GM12878 (cell line): ENCODE results near the gene ADK. TPM values are rescaled to one million over a fixed set of nuclear protein-coding genes. Genes with fewer than 3 reads are reported as not detected.

Experiments
- ATAC-seq: fragments of 200-7000 bp; cut with Tn5 transposase; 3 replicates; pipeline ENCODE4 v1.9.1; 2020; ENCODE audit warnings: mild to moderate bottlenecking, moderate library complexity
- BruUV-seq: library from RNA; stranded (reverse); fragments of 400-500 nt; replicated peaks from 2 replicates; lab custom pipeline; 2021; lab: Mats Ljungman, UMichigan
- CTCF ChIA-PET: fragments of 300-600 bp; sonication (Branson Sonifier 250); formaldehyde crosslinking; extraction: SDS; loops from one replicate; lab custom pipeline; 2021; ENCODE audit warnings: inconsistent platforms; lab: Yijun Ruan, JAX
- POLR2A ChIA-PET: fragments of 350-600 bp; formaldehyde crosslinking; extraction: SDS; loops from one replicate; lab custom pipeline; 2021; ENCODE audit warnings: inconsistent platforms; lab: Charles Lee
- RAD21 ChIA-PET: fragments of 300-600 bp; sonication (Branson Sonifier 250); formaldehyde crosslinking; loops from one replicate; lab custom pipeline; 2023; ENCODE audit warnings: antibody characterized with exemption; ENCODE audit not compliant: unreplicated experiment; lab: Charles Lee
- SMC1A ChIA-PET: fragments of 300-600 bp; sonication (Branson Sonifier 250); formaldehyde crosslinking; loops from one replicate; lab custom pipeline; 2023; ENCODE audit not compliant: unreplicated experiment, uncharacterized antibody; lab: Charles Lee
- DNase-seq: peaks from one replicate; pipeline ENCODE4 v3.0.0-alpha.2; 2011; ENCODE audit warnings: low read depth, low spot score
- FAIRE-seq: peaks from 3 replicates; lab custom pipeline; 2011; peaks lifted over from hg19 to GRCh38; lab: Jason Lieb, UNC
- H2AFZ ChIP-seq: 2 replicates; pipeline ENCODE4 v1.6.0; 2011; ENCODE audit warnings: low read depth, low read length, control low read depth; ENCODE audit not compliant: control insufficient read depth
- H3K27ac ChIP-seq: 2 replicates; pipeline ENCODE4 v1.5.1; 2011; ENCODE audit warnings: control low read depth; ENCODE audit not compliant: control insufficient read depth, insufficient read depth
- H3K27me3 ChIP-seq, 2 experiments: replicated peaks in 1 of 2; 2 replicates each; pipeline versions ENCODE4 v1.6.0 to v1.6.1; 2011; ENCODE audit warnings: low read length in 1 of 2; ENCODE audit not compliant: control insufficient read depth in 2 of 2, insufficient read depth in 2 of 2
- H3K36me3 ChIP-seq, 2 experiments: 2 replicates each; pipeline ENCODE4 v1.5.1; 2011; ENCODE audit warnings: low read length in 1 of 2; ENCODE audit not compliant: control insufficient read depth in 2 of 2, insufficient read depth in 2 of 2
- H3K4me1 ChIP-seq: 2 replicates; pipeline ENCODE4 v1.6.1; 2011; ENCODE audit warnings: mild to moderate bottlenecking, low read length, moderate library complexity, mixed read lengths; ENCODE audit not compliant: control insufficient read depth, insufficient read depth
- H3K4me2 ChIP-seq: 2 replicates; pipeline ENCODE4 v1.6.0; 2011; ENCODE audit warnings: control low read depth; ENCODE audit not compliant: control insufficient read depth, insufficient read depth
- H3K4me3 ChIP-seq: fragments of 200-600 bp; sonication (generic); 2 replicates; pipeline ENCODE4 v1.5.1; 2016
- H3K79me2 ChIP-seq: 2 replicates; pipeline ENCODE4 v1.6.0; 2011; ENCODE audit warnings: low read length; ENCODE audit not compliant: control insufficient read depth, insufficient read depth
- H3K9ac ChIP-seq: 2 replicates; pipeline ENCODE4 v1.8.0; 2011; ENCODE audit warnings: low read length, control low read depth, mixed read lengths; ENCODE audit not compliant: control insufficient read depth, insufficient read depth
- H3K9me3 ChIP-seq: replicated peaks from 3 replicates; pipeline ENCODE4 v1.5.1; 2011; ENCODE audit warnings: mild to moderate bottlenecking, low read length; ENCODE audit not compliant: control insufficient read depth, insufficient read depth
- H4K20me1 ChIP-seq: 2 replicates; pipeline ENCODE4 v1.6.0; 2011; ENCODE audit not compliant: control insufficient read depth, insufficient read depth
- ATF7 ChIP-seq: fragments of 450-650 bp; IDR thresholded peaks from 2 replicates; pipeline ENCODE4 v1.6.1; 2016; ENCODE audit warnings: low read depth, mild to moderate bottlenecking
- BACH1 ChIP-seq: fragments of 450-650 bp; IDR thresholded peaks from 2 replicates; pipeline ENCODE4 v1.6.1; 2017; ENCODE audit warnings: mild to moderate bottlenecking, borderline replicate concordance
- MYC ChIP-seq: IDR thresholded peaks from 2 replicates; pipeline ENCODE4 v1.6.1; 2011; ENCODE audit warnings: mild to moderate bottlenecking, low read length, moderate library complexity, inconsistent platforms; ENCODE audit not compliant: insufficient read depth, insufficient replicate concordance, insufficient read length, severe bottlenecking
- PAX5 ChIP-seq: IDR thresholded peaks from 2 replicates; pipeline ENCODE4 v1.6.1; 2011; ENCODE audit warnings: low read depth, low read length, borderline replicate concordance
- PML ChIP-seq: IDR thresholded peaks from 2 replicates; pipeline ENCODE4 v1.6.1; 2012; ENCODE audit warnings: low read length, inconsistent platforms
- TBL1XR1 ChIP-seq: IDR thresholded peaks from 2 replicates; pipeline ENCODE4 v1.6.1; 2012; ENCODE audit warnings: low read depth, low read length, improper control_type of control experiment
- ZNF384 ChIP-seq: IDR thresholded peaks from 2 replicates; pipeline ENCODE4 v1.6.1; 2012; ENCODE audit warnings: low read depth, mild to moderate bottlenecking, low read length, improper control_type of control experiment, borderline replicate concordance
- WGBS: methylation state at CpG from one replicate; pipeline ENCODE4 v1.1.6; 2016; ENCODE audit warnings: low lambda C conversion rate; ENCODE audit not compliant: insufficient replicate concordance, insufficient coverage; ENCODE audit errors: missing lambda C conversion rate; 5-methylcytosine and 5-hydroxymethylcytosine counted together
- in situ Hi-C: fragments of 300-500 bp; cut with MboI; formaldehyde crosslinking; loops from 9 replicates; pipeline ENCODE4 v1.14.3; 2018; ENCODE audit warnings: mixed read lengths
- intact Hi-C: fragments of 100-400 bp; cut with micrococcal nuclease; formaldehyde crosslinking; loops from one replicate; pipeline ENCODE4 v1.14.2; 2022; ENCODE audit not compliant: unreplicated experiment
- polyA plus RNA-seq, 11 experiments: library from polyadenylated mRNA; depleted of rRNA in 4 of 11; unstranded in 6 of 11; stranded (reverse) in 5 of 11; fragments of >200 nt; fragmentation: Nextera tagmentation in 4 of 11; fragmentation: Illumina TruSeq in 1 of 11; extraction: Ambion mirVana in 4 of 11; extraction: Trizol in 1 of 11; gene quantifications; 1 replicate in 1 of 11; 2 replicates in 10 of 11; pipeline versions ENCODE4 v1.2.1 to v1.2.3, GENCODE V29; 2011 to 2016; ENCODE audit warnings: inconsistent platforms in 2 of 11, missing spikeins in 2 of 11, low read depth in 1 of 11
- total RNA-seq, 4 experiments: library from RNA; depleted of rRNA in 3 of 4; stranded (reverse); fragments of >200 nt in 3 of 4; fragmentation: Illumina TruSeq in 1 of 4; extraction: Trizol in 1 of 4; gene quantifications; 2 replicates each; pipeline versions ENCODE4 v1.2.1 to v1.2.3, GENCODE V29; 2013 to 2021
- TF ChIP-seq, protein P1 (sequence below), 3 experiments: IDR thresholded peaks in 2 of 3; conservative IDR thresholded peaks in 1 of 3; 2 replicates each; pipeline ENCODE4 v1.5.1; 2011; ENCODE audit warnings: low read depth in 3 of 3, low read length in 3 of 3, mild to moderate bottlenecking in 3 of 3, control low read depth in 2 of 3, moderate library complexity in 2 of 3, inconsistent platforms in 1 of 3, mixed read lengths in 1 of 3; ENCODE audit not compliant: control insufficient read depth in 2 of 3, insufficient read depth in 1 of 3; ENCODE audit errors: extremely low read depth in 1 of 3
- TF ChIP-seq, protein P2 (sequence below): fragments of 450-650 bp; IDR thresholded peaks from 2 replicates; pipeline ENCODE4 v1.6.1; 2017; ENCODE audit warnings: mild to moderate bottlenecking, moderate library complexity
- TF ChIP-seq, protein P3 (sequence below): IDR thresholded peaks from 2 replicates; pipeline ENCODE4 v1.6.1; 2012; ENCODE audit warnings: mild to moderate bottlenecking, low read depth, low read length
- TF ChIP-seq, protein P4 (sequence below): IDR thresholded peaks from 2 replicates; pipeline ENCODE4 v1.6.1; 2011; ENCODE audit warnings: borderline replicate concordance, low read depth, mild to moderate bottlenecking, moderate library complexity, mixed read lengths, low read length; ENCODE audit not compliant: insufficient read depth; ENCODE audit errors: extremely low read length

The ADK gene
- total and polyA plus RNA-seq, 10 of the 15 experiments (the other 5 are each of a cell fraction or from before 2014, with no cell fraction given), result 42.0 to 151 (median 81.6) TPM

DNA sequence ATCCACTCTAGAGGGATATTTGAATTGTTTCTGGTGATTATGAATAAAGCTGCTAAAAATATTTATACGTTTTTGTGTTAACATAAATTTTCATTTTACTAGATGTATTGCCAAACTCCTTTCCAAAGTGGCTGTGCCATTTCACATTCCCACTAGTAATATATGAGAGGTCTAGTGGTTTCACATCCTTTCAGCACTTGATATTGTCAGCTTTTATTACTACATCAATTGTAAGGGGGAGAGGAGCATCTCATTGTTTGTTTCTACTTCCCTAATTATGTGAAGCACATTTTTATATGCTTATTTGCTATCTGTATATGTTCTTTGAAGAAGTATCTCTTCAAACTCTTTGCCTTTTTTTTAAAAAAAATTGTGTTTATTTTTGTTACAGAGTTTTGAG lies 184.5 kb downstream of the ADK start:
- H3K79me2 ChIP-seq, result no peaks in the 10 kb centered on the region

More for the DNA sequence above, 184.5 kb downstream of the ADK start:
- H3K4me3 ChIP-seq, result no peak overlapping the region
- no peak overlapping the region for H3K4me2 ChIP-seq
- in situ Hi-C loops, result no loop called here
- H3K36me3 ChIP-seq, result peaks cover 0 to 2% of the 10 kb centered on the region in 2 experiments; a peak in 1 of 4 replicates
- ATAC-seq (no peak), FAIRE-seq (no peak), DNase-seq (no peak)
- CTCF ChIA-PET, result interaction anchor here (1.1 kb wide), 1 partner anchor 29 kb away, joined by 3 read pairs; no protein-coding TSS in a partner anchor
- H3K9ac ChIP-seq, result no peak overlapping the region
- H3K4me1 ChIP-seq, result no peaks in the 10 kb centered on the region
- no peaks in the 10 kb centered on the region for H4K20me1 ChIP-seq
- BruUV-seq, result no TSS peak
- WGBS, result 48% methylated on average over 1 of the region's 1 CpG
- POLR2A ChIA-PET, result no interaction called here
- H2AFZ ChIP-seq, result no peak overlapping the region
- SMC1A ChIA-PET, result interaction anchor here (1.5 kb wide), 1 partner anchor 11 kb away, joined by 4 read pairs; no protein-coding TSS in a partner anchor
- intact Hi-C loops, result no loop called here
- H3K9me3 ChIP-seq, result no peaks in the 10 kb centered on the region; the same call in 2 of the 3 replicates
- RAD21 ChIA-PET, result no interaction called here
- no peak for TF ChIP-seq PAX5
- no peak for TF ChIP-seq TBL1XR1
- no peak for TF ChIP-seq ZNF384
- TF ChIP-seq ATF7, result no peak
- TF ChIP-seq, protein P1, sequence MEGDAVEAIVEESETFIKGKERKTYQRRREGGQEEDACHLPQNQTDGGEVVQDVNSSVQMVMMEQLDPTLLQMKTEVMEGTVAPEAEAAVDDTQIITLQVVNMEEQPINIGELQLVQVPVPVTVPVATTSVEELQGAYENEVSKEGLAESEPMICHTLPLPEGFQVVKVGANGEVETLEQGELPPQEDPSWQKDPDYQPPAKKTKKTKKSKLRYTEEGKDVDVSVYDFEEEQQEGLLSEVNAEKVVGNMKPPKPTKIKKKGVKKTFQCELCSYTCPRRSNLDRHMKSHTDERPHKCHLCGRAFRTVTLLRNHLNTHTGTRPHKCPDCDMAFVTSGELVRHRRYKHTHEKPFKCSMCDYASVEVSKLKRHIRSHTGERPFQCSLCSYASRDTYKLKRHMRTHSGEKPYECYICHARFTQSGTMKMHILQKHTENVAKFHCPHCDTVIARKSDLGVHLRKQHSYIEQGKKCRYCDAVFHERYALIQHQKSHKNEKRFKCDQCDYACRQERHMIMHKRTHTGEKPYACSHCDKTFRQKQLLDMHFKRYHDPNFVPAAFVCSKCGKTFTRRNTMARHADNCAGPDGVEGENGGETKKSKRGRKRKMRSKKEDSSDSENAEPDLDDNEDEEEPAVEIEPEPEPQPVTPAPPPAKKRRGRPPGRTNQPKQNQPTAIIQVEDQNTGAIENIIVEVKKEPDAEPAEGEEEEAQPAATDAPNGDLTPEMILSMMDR (IDR thresholded peaks at IDR 0.05 in 2 of 3, conservative IDR thresholded peaks at IDR 0.05 in 1 of 3; ENCODE audit: control insufficient read depth in 2 of 3, extremely low read depth in 1 of 3, insufficient read depth in 1 of 3, low read depth in 3 of 3, low read length in 3 of 3), result no peak
- TF ChIP-seq, protein P2, sequence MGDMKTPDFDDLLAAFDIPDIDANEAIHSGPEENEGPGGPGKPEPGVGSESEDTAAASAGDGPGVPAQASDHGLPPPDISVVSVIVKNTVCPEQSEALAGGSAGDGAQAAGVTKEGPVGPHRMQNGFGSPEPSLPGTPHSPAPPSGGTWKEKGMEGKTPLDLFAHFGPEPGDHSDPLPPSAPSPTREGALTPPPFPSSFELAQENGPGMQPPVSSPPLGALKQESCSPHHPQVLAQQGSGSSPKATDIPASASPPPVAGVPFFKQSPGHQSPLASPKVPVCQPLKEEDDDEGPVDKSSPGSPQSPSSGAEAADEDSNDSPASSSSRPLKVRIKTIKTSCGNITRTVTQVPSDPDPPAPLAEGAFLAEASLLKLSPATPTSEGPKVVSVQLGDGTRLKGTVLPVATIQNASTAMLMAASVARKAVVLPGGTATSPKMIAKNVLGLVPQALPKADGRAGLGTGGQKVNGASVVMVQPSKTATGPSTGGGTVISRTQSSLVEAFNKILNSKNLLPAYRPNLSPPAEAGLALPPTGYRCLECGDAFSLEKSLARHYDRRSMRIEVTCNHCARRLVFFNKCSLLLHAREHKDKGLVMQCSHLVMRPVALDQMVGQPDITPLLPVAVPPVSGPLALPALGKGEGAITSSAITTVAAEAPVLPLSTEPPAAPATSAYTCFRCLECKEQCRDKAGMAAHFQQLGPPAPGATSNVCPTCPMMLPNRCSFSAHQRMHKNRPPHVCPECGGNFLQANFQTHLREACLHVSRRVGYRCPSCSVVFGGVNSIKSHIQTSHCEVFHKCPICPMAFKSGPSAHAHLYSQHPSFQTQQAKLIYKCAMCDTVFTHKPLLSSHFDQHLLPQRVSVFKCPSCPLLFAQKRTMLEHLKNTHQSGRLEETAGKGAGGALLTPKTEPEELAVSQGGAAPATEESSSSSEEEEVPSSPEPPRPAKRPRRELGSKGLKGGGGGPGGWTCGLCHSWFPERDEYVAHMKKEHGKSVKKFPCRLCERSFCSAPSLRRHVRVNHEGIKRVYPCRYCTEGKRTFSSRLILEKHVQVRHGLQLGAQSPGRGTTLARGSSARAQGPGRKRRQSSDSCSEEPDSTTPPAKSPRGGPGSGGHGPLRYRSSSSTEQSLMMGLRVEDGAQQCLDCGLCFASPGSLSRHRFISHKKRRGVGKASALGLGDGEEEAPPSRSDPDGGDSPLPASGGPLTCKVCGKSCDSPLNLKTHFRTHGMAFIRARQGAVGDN, result no peak
- TF ChIP-seq, protein P3, sequence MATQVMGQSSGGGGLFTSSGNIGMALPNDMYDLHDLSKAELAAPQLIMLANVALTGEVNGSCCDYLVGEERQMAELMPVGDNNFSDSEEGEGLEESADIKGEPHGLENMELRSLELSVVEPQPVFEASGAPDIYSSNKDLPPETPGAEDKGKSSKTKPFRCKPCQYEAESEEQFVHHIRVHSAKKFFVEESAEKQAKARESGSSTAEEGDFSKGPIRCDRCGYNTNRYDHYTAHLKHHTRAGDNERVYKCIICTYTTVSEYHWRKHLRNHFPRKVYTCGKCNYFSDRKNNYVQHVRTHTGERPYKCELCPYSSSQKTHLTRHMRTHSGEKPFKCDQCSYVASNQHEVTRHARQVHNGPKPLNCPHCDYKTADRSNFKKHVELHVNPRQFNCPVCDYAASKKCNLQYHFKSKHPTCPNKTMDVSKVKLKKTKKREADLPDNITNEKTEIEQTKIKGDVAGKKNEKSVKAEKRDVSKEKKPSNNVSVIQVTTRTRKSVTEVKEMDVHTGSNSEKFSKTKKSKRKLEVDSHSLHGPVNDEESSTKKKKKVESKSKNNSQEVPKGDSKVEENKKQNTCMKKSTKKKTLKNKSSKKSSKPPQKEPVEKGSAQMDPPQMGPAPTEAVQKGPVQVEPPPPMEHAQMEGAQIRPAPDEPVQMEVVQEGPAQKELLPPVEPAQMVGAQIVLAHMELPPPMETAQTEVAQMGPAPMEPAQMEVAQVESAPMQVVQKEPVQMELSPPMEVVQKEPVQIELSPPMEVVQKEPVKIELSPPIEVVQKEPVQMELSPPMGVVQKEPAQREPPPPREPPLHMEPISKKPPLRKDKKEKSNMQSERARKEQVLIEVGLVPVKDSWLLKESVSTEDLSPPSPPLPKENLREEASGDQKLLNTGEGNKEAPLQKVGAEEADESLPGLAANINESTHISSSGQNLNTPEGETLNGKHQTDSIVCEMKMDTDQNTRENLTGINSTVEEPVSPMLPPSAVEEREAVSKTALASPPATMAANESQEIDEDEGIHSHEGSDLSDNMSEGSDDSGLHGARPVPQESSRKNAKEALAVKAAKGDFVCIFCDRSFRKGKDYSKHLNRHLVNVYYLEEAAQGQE, result no peak
- TF ChIP-seq, protein P4, sequence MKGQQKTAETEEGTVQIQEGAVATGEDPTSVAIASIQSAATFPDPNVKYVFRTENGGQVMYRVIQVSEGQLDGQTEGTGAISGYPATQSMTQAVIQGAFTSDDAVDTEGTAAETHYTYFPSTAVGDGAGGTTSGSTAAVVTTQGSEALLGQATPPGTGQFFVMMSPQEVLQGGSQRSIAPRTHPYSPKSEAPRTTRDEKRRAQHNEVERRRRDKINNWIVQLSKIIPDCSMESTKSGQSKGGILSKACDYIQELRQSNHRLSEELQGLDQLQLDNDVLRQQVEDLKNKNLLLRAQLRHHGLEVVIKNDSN, result no peak
- no peak for TF ChIP-seq BACH1
- no peak for TF ChIP-seq MYC
- TF ChIP-seq PML, result no peak
- TF ChIP-seq, all 136 proteins: peak for 0
- Histone ChIP-seq H3K27ac (no peak overlapping the region), H3K27me3 (no peaks in the 10 kb centered on the region)
